T-helper 22 cell (primary cell): ENCODE measurements around the gene MINDY3.

Source experiments
- DNase-seq: peaks from one replicate; pipeline ENCODE4 v3.0.0-alpha.2; 2020; ENCODE audit warnings: low read depth

The MINDY3 gene

GRCh38 chr10:15738270-15738925 is 121.9 kb downstream of the MINDY3 start:
- no peak for DNase-seq

- DNase-seq, result no peak
Observed at GRCh38 chr10:15737656-15738055, 122.7 kb downstream of the MINDY3 start.

- DNase-seq, result no peak
Observed at GRCh38 chr10:15735763-15736162, 124.5 kb downstream of the MINDY3 start.

GRCh38 chr10:15730341-15730740 is 130.0 kb downstream of the MINDY3 start:
- no peak for DNase-seq

- DNase-seq, result no peak
Observed at GRCh38 chr10:15729890-15730289, 130.4 kb downstream of the MINDY3 start.
